GM19025 (cell line): Measurements from ENCODE around the gene SSPN.
"Not testable (repeated sequence)": the region's sequence is repeated elsewhere in the genome, so short reads cannot be mapped to it uniquely, and the experiment has no call there.

ENCODE experiments used
- ATAC-seq: cut with Tn5 transposase; IDR thresholded peaks from one replicate; pipeline ENCODE4 v1.9.1; 2021; ENCODE audit warnings: mild to moderate bottlenecking, low read depth, moderate library complexity; ENCODE audit not compliant: unreplicated experiment

Gene SSPN

GRCh38 chr12:26226122-26226521 lies 30.7 kb downstream of the SSPN start:
- ATAC-seq = no peak

- no peak for ATAC-seq
Measured at GRCh38 chr12:26226629-26227360, 31.4 kb downstream of the SSPN start.

GRCh38 chr12:26227361-26227745 lies 32.0 kb downstream of the SSPN start:
- no peak for ATAC-seq

GRCh38 chr12:26229910-26230309 lies 34.5 kb downstream of the SSPN start:
- ATAC-seq = no peak

GRCh38 chr12:26231470-26231869 lies 36.1 kb downstream of the SSPN start:
- ATAC-seq = no peak

GRCh38 chr12:26231921-26232320 lies 36.5 kb downstream of the SSPN start:
- no peak for ATAC-seq

- no peak for ATAC-seq
Measured at GRCh38 chr12:26233631-26234030, 38.3 kb downstream of the SSPN start.

- ATAC-seq = not testable (repeated sequence)
Measured at GRCh38 chr12:26235465-26235864, 40.1 kb downstream of the SSPN start.

GRCh38 chr12:26238341-26239121 lies 43.2 kb downstream of the SSPN start:
- no peak for ATAC-seq

GRCh38 chr12:26239122-26239851 lies 43.9 kb downstream of the SSPN start:
- no peak for ATAC-seq

- no peak for ATAC-seq
Measured at GRCh38 chr12:26239852-26240815, 44.8 kb downstream of the SSPN start.

- no peak for ATAC-seq
Measured at GRCh38 chr12:26241080-26241479, 45.7 kb downstream of the SSPN start.

- ATAC-seq = no peak
Measured at GRCh38 chr12:26242683-26243082, 47.3 kb downstream of the SSPN start.

GRCh38 chr12:26244503-26244902 lies 49.1 kb downstream of the SSPN start:
- ATAC-seq = no peak

GRCh38 chr12:26245175-26245942 lies 50.0 kb downstream of the SSPN start:
- no peak for ATAC-seq

- no peak for ATAC-seq
Measured at GRCh38 chr12:26246483-26247164, 51.3 kb downstream of the SSPN start.

- ATAC-seq = no peak
Measured at GRCh38 chr12:26247873-26248272, 52.5 kb downstream of the SSPN start.

- no peak for ATAC-seq
Measured at GRCh38 chr12:26250801-26251200, 55.4 kb downstream of the SSPN start.

- no peak for ATAC-seq
Measured at GRCh38 chr12:26251600-26251999, 56.2 kb downstream of the SSPN start.
